HCT116 (cell line): Measurements from ENCODE around the gene SHROOM3. TPM values are rescaled to one million over a fixed set of nuclear protein-coding genes. Genes with fewer than 3 reads are reported as not detected.
A peak's percentile ranks its signal among the peaks of the same experiment; 100 is the strongest.

Experiments
- ATAC-seq: fragments of 200-7000 bp; cut with Tn5 transposase; 2 replicates; pipeline ENCODE4 v1.9.1; 2020; ENCODE audit warnings: mild to moderate bottlenecking, moderate library complexity
- BruUV-seq: library from RNA; stranded (reverse); fragments of 400-500 nt; replicated peaks from 2 replicates; lab custom pipeline; 2021; lab: Mats Ljungman, UMichigan
- CTCF ChIA-PET: fragments of 300-600 bp; sonication (Branson Sonifier 250); formaldehyde crosslinking; loops from one replicate; lab custom pipeline; 2021; ENCODE audit warnings: antibody characterized with exemption; lab: Charles Lee
- POLR2A ChIA-PET: fragments of 300-600, 350-600 bp; sonication (Branson Sonifier 250); formaldehyde crosslinking; loops from one replicate; lab custom pipeline; 2021; ENCODE audit warnings: antibody characterized with exemption; lab: Charles Lee
- RAD21 ChIA-PET, 2 experiments: fragments of 300-600 bp; sonication (Branson Sonifier 250); formaldehyde crosslinking; loops; one replicate each; lab custom pipeline; 2023; ENCODE audit warnings: low total read pairs in 2 of 2; ENCODE audit not compliant: uncharacterized antibody in 2 of 2, unreplicated experiment in 2 of 2, low non-redundant PET in 1 of 2; lab: Charles Lee
- DNase-seq: peaks from one replicate; pipeline ENCODE4 v3.0.0-alpha.2; 2010; ENCODE audit warnings: low read depth, low spot score
- H2AFZ ChIP-seq: fragments of 200-600 bp; shearing (Covaris generic), sonication (generic); 2 replicates; pipeline ENCODE4 v1.6.1; 2017; ENCODE audit warnings: low read depth, mixed run types, mixed read lengths, antibody characterized with exemption, low read length; ENCODE audit not compliant: poor library complexity, severe bottlenecking
- H3K27ac ChIP-seq: 2 replicates; pipeline ENCODE4 v1.5.1; 2012; ENCODE audit warnings: low read depth, low read length
- H3K27me3 ChIP-seq: fragments of 200-600 bp; sonication (generic); 2 replicates; pipeline ENCODE4 v1.6.1; 2016; ENCODE audit warnings: mixed run types, low read length, mixed read lengths; ENCODE audit not compliant: insufficient read depth
- H3K36me3 ChIP-seq, 2 experiments: fragments of 200-500 bp in 1 of 2; fragments of 200-600 bp in 1 of 2; sonication (Bioruptor generic) in 1 of 2; sonication (generic) in 1 of 2; 2 replicates each; pipeline versions ENCODE4 v1.5.1 to v1.6.1; 2014 to 2016; ENCODE audit warnings: low read length in 2 of 2, inconsistent platforms in 1 of 2, mixed read lengths in 1 of 2, mixed run types in 1 of 2; ENCODE audit not compliant: insufficient read depth in 2 of 2, control insufficient read depth in 1 of 2
- H3K4me1 ChIP-seq, 2 experiments: fragments of 200-600 bp in 1 of 2; sonication (generic) in 1 of 2; 2 replicates each; pipeline versions ENCODE4 v1.5.1 to v1.6.1; 2012 to 2017; ENCODE audit warnings: low read length in 2 of 2, inconsistent platforms in 1 of 2, mild to moderate bottlenecking in 1 of 2, mixed read lengths in 1 of 2, mixed run types in 1 of 2, moderate library complexity in 1 of 2; ENCODE audit not compliant: insufficient read depth in 2 of 2, control insufficient read depth in 1 of 2
- H3K4me2 ChIP-seq: fragments of 200-600 bp; sonication (generic); 2 replicates; pipeline ENCODE4 v1.6.1; 2017; ENCODE audit warnings: mixed run types, low read length, mixed read lengths
- H3K4me3 ChIP-seq, 2 experiments: fragments of 200-600 bp in 1 of 2; sonication (generic) in 1 of 2; replicated peaks in 1 of 2; 2 replicates each; pipeline ENCODE4 v1.5.1; 2011 to 2016; ENCODE audit warnings: low read length in 2 of 2, control low read depth in 1 of 2, low read depth in 1 of 2, mild to moderate bottlenecking in 1 of 2, mixed read lengths in 1 of 2, mixed run types in 1 of 2
- H3K79me2 ChIP-seq: fragments of 200-600 bp; sonication (generic); 2 replicates; pipeline ENCODE4 v1.6.1; 2017; ENCODE audit warnings: mild to moderate bottlenecking, mixed run types, low read length, moderate library complexity, mixed read lengths; ENCODE audit not compliant: insufficient read depth
- H3K9ac ChIP-seq: fragments of 200-600 bp; sonication (generic); 2 replicates; pipeline ENCODE4 v1.6.1; 2016; ENCODE audit warnings: low read length, mixed read lengths
- H3K9me2 ChIP-seq: fragments of 200-600 bp; sonication (generic), shearing (Covaris generic); 2 replicates; pipeline ENCODE4 v1.6.1; 2017; ENCODE audit warnings: mixed run types, mild to moderate bottlenecking, moderate library complexity; ENCODE audit not compliant: insufficient read depth
- H3K9me3 ChIP-seq, 2 experiments: fragments of 200-500 bp in 1 of 2; fragments of 200-600 bp in 1 of 2; sonication (Bioruptor generic) in 1 of 2; sonication (generic) in 1 of 2; 2 replicates each; pipeline ENCODE4 v1.6.1; 2014 to 2017; ENCODE audit warnings: low read length in 2 of 2, mixed read lengths in 2 of 2, inconsistent platforms in 1 of 2, low read depth in 1 of 2, mild to moderate bottlenecking in 1 of 2, mixed run types in 1 of 2, moderate library complexity in 1 of 2; ENCODE audit not compliant: control insufficient read depth in 1 of 2, insufficient read depth in 1 of 2
- H4K20me1 ChIP-seq: fragments of 200-600 bp; sonication (generic), shearing (Covaris generic); 2 replicates; pipeline ENCODE4 v1.6.1; 2017; ENCODE audit warnings: mixed run types, mild to moderate bottlenecking, moderate library complexity; ENCODE audit not compliant: insufficient read depth
- ATF3 ChIP-seq: IDR thresholded peaks from 2 replicates; pipeline ENCODE4 v1.6.1; 2012
- CBX3 ChIP-seq: IDR thresholded peaks from 2 replicates; pipeline ENCODE4 v1.6.1; 2012; ENCODE audit warnings: low read depth
- CEBPB ChIP-seq: IDR thresholded peaks from 2 replicates; pipeline ENCODE4 v1.6.1; 2012; ENCODE audit warnings: low read depth
- CTCF ChIP-seq, 3 experiments: fragments of 200-600 bp in 1 of 3; sonication (generic) in 1 of 3; IDR thresholded peaks in 2 of 3; conservative IDR thresholded peaks in 1 of 3; 2 replicates each; pipeline ENCODE4 v1.5.1; 2012 to 2017; ENCODE audit warnings: low read depth in 2 of 3, low read length in 2 of 3, antibody characterized with exemption in 1 of 3, borderline replicate concordance in 1 of 3, control low read depth in 1 of 3, mild to moderate bottlenecking in 1 of 3, mixed read lengths in 1 of 3, mixed run types in 1 of 3, moderate library complexity in 1 of 3; ENCODE audit not compliant: insufficient read depth in 1 of 3
- EGR1 ChIP-seq: IDR thresholded peaks from 2 replicates; pipeline ENCODE4 v1.6.1; 2012; ENCODE audit warnings: low read depth
- ELF1 ChIP-seq: IDR thresholded peaks from 2 replicates; pipeline ENCODE4 v1.6.1; 2012; ENCODE audit warnings: low read depth, borderline replicate concordance
- EZH2 ChIP-seq: fragments of 200-600 bp; sonication (generic); IDR thresholded peaks from 2 replicates; pipeline ENCODE4 v1.6.1; 2017; ENCODE audit warnings: antibody characterized with exemption, mixed run types
- EZH2phosphoT487 ChIP-seq: fragments of 200-600 bp; IDR thresholded peaks from 2 replicates; pipeline ENCODE4 v1.6.1; 2018; ENCODE audit warnings: antibody characterized with exemption, borderline replicate concordance
- FOSL1 ChIP-seq: IDR thresholded peaks from 2 replicates; pipeline ENCODE4 v1.6.1; 2012; ENCODE audit warnings: low read depth
- JUND ChIP-seq: IDR thresholded peaks from 2 replicates; pipeline ENCODE4 v1.6.1; 2012
- MAX ChIP-seq: IDR thresholded peaks from 2 replicates; pipeline ENCODE4 v1.6.1; 2012
- POLR2AphosphoS5 ChIP-seq: IDR thresholded peaks from 2 replicates; pipeline ENCODE4 v1.6.1; 2011; ENCODE audit warnings: mild to moderate bottlenecking, low read depth, low read length, moderate library complexity
- RAD21 ChIP-seq: IDR thresholded peaks from 2 replicates; pipeline ENCODE4 v1.6.1; 2012; ENCODE audit warnings: low read depth, mild to moderate bottlenecking
- SIN3A ChIP-seq: IDR thresholded peaks from 2 replicates; pipeline ENCODE4 v1.6.1; 2012; ENCODE audit warnings: low read depth
- SP1 ChIP-seq: IDR thresholded peaks from 2 replicates; pipeline ENCODE4 v1.6.1; 2012; ENCODE audit warnings: low read depth
- TCF7L2 ChIP-seq: IDR thresholded peaks from 2 replicates; pipeline ENCODE4 v1.7.0; 2011; ENCODE audit warnings: borderline replicate concordance, inconsistent platforms; ENCODE audit not compliant: insufficient read depth, insufficient read length; ENCODE audit errors: extremely low read depth
- YY1 ChIP-seq: IDR thresholded peaks from 2 replicates; pipeline ENCODE4 v1.6.1; 2011; ENCODE audit warnings: low read length, low read depth, moderate library complexity, mild to moderate bottlenecking; ENCODE audit not compliant: insufficient replicate concordance; ENCODE audit errors: extremely low read depth
- ZFX ChIP-seq: fragments of 450-650 bp; IDR thresholded peaks from 2 replicates; pipeline ENCODE4 v1.6.1; 2017
- ZNF274 ChIP-seq: fragments of 200-500 bp; sonication (Bioruptor generic); IDR thresholded peaks from 2 replicates; pipeline ENCODE4 v1.6.1; 2014; ENCODE audit warnings: mild to moderate bottlenecking, low read depth, low read length, inconsistent platforms
- intact Hi-C: fragments of 100-400 bp; cut with micrococcal nuclease; formaldehyde crosslinking; loops from 2 replicates; pipeline ENCODE4 v1.10.0; 2022
- total RNA-seq: library from RNA; stranded (reverse); gene quantifications from one replicate; pipeline ENCODE4 v1.2.1, GENCODE V29; 2021; ENCODE audit not compliant: unreplicated experiment

Gene SHROOM3
- total RNA-seq, 1 experiment from 2014 or later = 22.5 TPM

- H3K9me3 ChIP-seq = no peaks in the 10 kb centered on the region
- H3K36me3 ChIP-seq = no peaks in the 10 kb centered on the region
- no peaks in the 10 kb centered on the region for H4K20me1 ChIP-seq
- H3K79me2 ChIP-seq = peaks cover 40% of the 10 kb centered on the region
- H2AFZ ChIP-seq = peak overlapping the region; percentile 93
- peak overlapping the region; percentile 94 for H3K4me2 ChIP-seq
- RAD21 ChIA-PET = no interaction called here
- H3K9ac ChIP-seq = peak overlapping the region; percentile 73
- TF ChIP-seq EZH2phosphoT487 (no peak), CTCF (IDR thresholded peaks at IDR 0.05 in 2 of 3, conservative IDR thresholded peaks at IDR 0.05 in 1 of 3; ENCODE audit: borderline replicate concordance in 1 of 3, insufficient read depth in 1 of 3, low read depth in 2 of 3, low read length in 2 of 3) (no peak), TCF7L2 (peak; percentile 74), MAX (no peak), ELF1 (no peak), POLR2AphosphoS5 (peak; percentile 58; the same call in 1 of the 2 replicates), JUND (no peak), YY1 (no peak), ATF3 (no peak), FOSL1 (no peak), RAD21 (no peak), CBX3 (no peak), CEBPB (no peak), SP1 (no peak; the same call in 1 of the 2 replicates), ZFX (peak; percentile 91), EZH2 (no peak), SIN3A (no peak), ZNF274 (no peak), EGR1 (no peak)
- TF ChIP-seq, all 23 proteins: peak for 3
- intact Hi-C loops = no loop called here
- DNase-seq (peak; percentile 18), ATAC-seq (peak; percentile 84)
- Histone ChIP-seq H3K27ac (peak overlapping the region; percentile 71), H3K9me2 (no peaks in the 10 kb centered on the region), H3K27me3 (no peaks in the 10 kb centered on the region), H3K4me3 (peak overlapping the region; percentile 68 to 77), H3K4me1 (peaks cover 2 to 37% of the 10 kb centered on the region in 2 experiments; a peak in 3 of 4 replicates)
- CTCF ChIA-PET = no interaction called here
- BruUV-seq = no TSS peak
- POLR2A ChIA-PET = interaction anchor here (0.5 kb wide), 1 partner anchor 806 kb away, joined by 3 read pairs; no protein-coding TSS in a partner anchor
Measured at GRCh38 chr4:76689145-76689817, 254.3 kb downstream of the SHROOM3 start.
